ENCODE data around the gene TGFB2.

DNA sequence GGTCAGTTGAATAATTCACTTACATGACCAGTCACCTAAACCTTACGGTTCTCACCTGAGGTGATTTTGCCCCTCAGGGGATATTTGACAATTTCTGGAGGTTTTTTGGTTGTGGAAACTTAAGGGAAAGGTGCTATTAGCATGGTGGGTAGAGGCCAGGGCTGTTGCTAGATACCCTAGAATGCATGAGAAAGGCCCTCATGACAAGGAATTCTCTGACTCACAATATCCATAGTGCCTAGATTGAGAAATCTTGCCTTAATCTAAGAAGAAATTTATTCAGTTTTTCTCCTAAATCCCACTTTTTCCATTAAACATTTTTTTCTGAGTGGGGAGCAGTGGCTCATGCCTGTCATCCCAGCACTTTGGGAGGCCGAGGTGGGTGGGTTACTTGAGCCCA is 119.7 kb downstream of the TGFB2 start:
- TF ChIP-seq, protein P1, sequence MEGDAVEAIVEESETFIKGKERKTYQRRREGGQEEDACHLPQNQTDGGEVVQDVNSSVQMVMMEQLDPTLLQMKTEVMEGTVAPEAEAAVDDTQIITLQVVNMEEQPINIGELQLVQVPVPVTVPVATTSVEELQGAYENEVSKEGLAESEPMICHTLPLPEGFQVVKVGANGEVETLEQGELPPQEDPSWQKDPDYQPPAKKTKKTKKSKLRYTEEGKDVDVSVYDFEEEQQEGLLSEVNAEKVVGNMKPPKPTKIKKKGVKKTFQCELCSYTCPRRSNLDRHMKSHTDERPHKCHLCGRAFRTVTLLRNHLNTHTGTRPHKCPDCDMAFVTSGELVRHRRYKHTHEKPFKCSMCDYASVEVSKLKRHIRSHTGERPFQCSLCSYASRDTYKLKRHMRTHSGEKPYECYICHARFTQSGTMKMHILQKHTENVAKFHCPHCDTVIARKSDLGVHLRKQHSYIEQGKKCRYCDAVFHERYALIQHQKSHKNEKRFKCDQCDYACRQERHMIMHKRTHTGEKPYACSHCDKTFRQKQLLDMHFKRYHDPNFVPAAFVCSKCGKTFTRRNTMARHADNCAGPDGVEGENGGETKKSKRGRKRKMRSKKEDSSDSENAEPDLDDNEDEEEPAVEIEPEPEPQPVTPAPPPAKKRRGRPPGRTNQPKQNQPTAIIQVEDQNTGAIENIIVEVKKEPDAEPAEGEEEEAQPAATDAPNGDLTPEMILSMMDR (IDR thresholded peaks at IDR 0.05; ENCODE audit: poor library complexity) = no peak
- TF ChIP-seq EZH2 (IDR thresholded peaks at IDR 0.05; ENCODE audit: borderline replicate concordance) = no peak
